Motor neuron (in vitro differentiated cells): ENCODE measurements around the gene PAX2. TPM values are rescaled to one million over a fixed set of nuclear protein-coding genes. Genes with fewer than 3 reads are reported as not detected.

Experiments
- ATAC-seq, 8 experiments: fragments of 200-7000 bp; cut with Tn5 transposase; replicated peaks in 6 of 8; 2 replicates each; pipeline ENCODE4 v1.8.0; 2021; ENCODE audit warnings: mild to moderate bottlenecking in 8 of 8, moderate library complexity in 8 of 8
- H3K27ac ChIP-seq, 2 donors: fragments of 250-450 bp; sonication (Bioruptor Pico); 2 replicates each; pipeline ENCODE4 v1.9.0; 2021; ENCODE audit warnings: antibody characterized with exemption in 2 of 2, mild to moderate bottlenecking in 2 of 2, moderate library complexity in 1 of 2
- H3K4me1 ChIP-seq, 2 donors: fragments of 250-450 bp; sonication (Bioruptor Pico); replicated peaks in 1 of 2; 2 replicates each; pipeline ENCODE4 v1.6.1; 2021; ENCODE audit warnings: antibody characterized with exemption in 2 of 2, mild to moderate bottlenecking in 2 of 2, moderate library complexity in 1 of 2
- H3K4me3 ChIP-seq, 5 donors: fragments of 250-450 bp; sonication (Bioruptor Pico); 2 replicates each; pipeline ENCODE4 v1.9.0; 2021; ENCODE audit warnings: antibody characterized with exemption in 5 of 5, mild to moderate bottlenecking in 5 of 5, moderate library complexity in 4 of 5
- whole genome bisulfite sequencing, 10 experiments: fragments of 450-650 bp; shearing (Covaris generic); methylation state at CpG; one replicate each; pipeline ENCODE4 v1.0.0; 2022; 5-methylcytosine and 5-hydroxymethylcytosine counted together
- in situ Hi-C, 9 experiments: fragments of 400-800 bp; cut with MboI; loops; one replicate each; pipeline ENCODE4 v1.15.0; 2021; ENCODE audit warnings: low sequenced_read_pairs in 9 of 9, low pct_unique_long_range_greater_than_20kb in 2 of 9; ENCODE audit not compliant: unreplicated experiment in 9 of 9
- total RNA-seq, 8 experiments: library from RNA; unstranded; fragments of 300-600 nt; gene quantifications; 2 replicates each; pipeline versions ENCODE4 v1.2.3 to v1.2.4, GENCODE V29; 2022

The PAX2 gene
- total RNA-seq, 8 experiments from 2014 or later = 0.13 to 2.2 (median 0.77) TPM; not detected in 1

DNA sequence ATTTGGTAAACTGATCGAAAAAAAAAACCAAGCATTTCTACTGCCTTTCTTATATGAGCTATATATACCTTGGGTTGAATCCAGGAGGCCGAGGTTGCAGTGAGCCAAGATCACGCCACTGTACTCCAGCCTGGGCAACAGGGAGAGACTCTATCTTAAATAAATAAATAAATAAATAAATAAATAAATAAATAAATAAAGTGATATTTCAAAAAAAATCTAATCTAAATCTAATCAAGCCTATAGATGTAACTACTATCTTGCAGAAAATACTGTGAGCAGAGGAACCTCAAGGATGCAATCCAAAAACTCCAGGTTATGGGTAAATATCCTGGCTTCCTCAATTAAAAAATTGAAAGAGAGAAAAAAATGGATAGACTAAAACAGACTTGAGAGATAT lies 96.1 kb downstream of the PAX2 start:
- Histone ChIP-seq H3K4me3 (no peak overlapping the region), H3K4me1 (no peaks in the 10 kb centered on the region), H3K27ac (no peak overlapping the region)
- 46 to 100% (median 76%) methylated on average over 1 to 3 of the region's 3 CpGs; no CpG with 5 or more reads in 1 of the 10 experiments for WGBS, 10 experiments
- in situ Hi-C loops = loop anchor here in 1 of 9 experiments (25.0 kb wide), 1 partner anchor 279 kb away; no protein-coding TSS in a partner anchor
- no peak for ATAC-seq

- Histone ChIP-seq H3K4me1 (no peaks in the 10 kb centered on the region), H3K27ac (no peak overlapping the region), H3K4me3 (no peak overlapping the region)
- WGBS, 10 experiments = 0 to 41% (median 21%) methylated on average over 1 to 4 of the region's 5 CpGs; no CpG with 5 or more reads in 3 of the 10 experiments
- peak in 6 of 8 experiments; percentile 43 to 97 (median 70) for ATAC-seq
- in situ Hi-C loops = loop anchor here in 1 of 9 experiments (25.0 kb wide), 1 partner anchor 285 kb away; no protein-coding TSS in a partner anchor
Observed at GRCh38 chr10:100847440-100847839, 102.1 kb downstream of the PAX2 start.

- in situ Hi-C loops = loop anchor here in 1 of 9 experiments (25.0 kb wide), 1 partner anchor 286 kb away; no protein-coding TSS in a partner anchor
- WGBS, 10 experiments = 31 to 82% (median 45%) methylated on average over 1 to 2 of the region's 2 CpGs; no CpG with 5 or more reads in 3 of the 10 experiments
Observed at GRCh38 chr10:100848770-100849169, 103.4 kb downstream of the PAX2 start.

GRCh38 chr10:100858261-100858660 lies 112.9 kb downstream of the PAX2 start:
- Histone ChIP-seq H3K4me1 (no peaks in the 10 kb centered on the region), H3K4me3 (no peak overlapping the region), H3K27ac (no peak overlapping the region)
- no peak for ATAC-seq
- in situ Hi-C loops = no loop called here
- 0 to 100% (median 48%) methylated on average over 1 to 4 of the region's 4 CpGs; no CpG with 5 or more reads in 4 of the 10 experiments for WGBS, 10 experiments

More at GRCh38 chr10:100848770-100849169, 103.4 kb downstream of the PAX2 start:
- no peak for ATAC-seq
- Histone ChIP-seq H3K4me3 (no peak overlapping the region), H3K27ac (no peak overlapping the region), H3K4me1 (no peaks in the 10 kb centered on the region)

DNA sequence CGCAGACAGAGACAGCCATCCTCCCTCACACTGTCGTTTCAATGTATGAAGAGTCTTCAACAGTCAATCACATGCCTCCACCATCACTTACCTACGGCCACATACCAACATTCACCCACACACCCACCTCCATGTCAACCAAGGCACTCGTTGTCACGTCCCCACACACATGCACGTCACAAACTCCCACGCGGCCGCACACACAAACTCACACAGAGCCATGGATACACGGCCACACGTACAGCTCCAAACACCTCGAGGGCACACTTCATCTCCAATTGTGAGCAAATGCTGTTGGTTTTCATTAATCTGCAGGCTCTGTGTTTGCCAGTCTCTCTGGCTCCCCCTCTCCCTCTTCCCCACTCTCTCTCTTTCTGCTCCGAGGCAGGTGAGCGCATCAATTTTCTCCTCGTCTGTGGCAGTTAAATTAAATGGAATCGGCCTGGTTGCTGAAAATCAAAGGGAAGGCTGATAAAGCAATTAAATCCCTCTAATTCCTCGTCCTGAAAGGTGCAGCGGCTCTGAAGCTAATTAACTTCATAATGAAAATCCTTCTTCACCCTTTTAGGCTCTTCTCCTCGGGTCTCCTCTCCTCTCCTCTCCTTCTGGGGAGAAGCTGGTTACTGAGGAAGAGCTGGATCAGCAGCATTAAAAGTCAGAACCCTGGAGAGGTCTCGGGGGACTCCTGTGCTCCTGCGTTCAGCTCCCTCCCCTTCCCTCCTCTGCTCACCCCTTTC lies 113.5 kb downstream of the PAX2 start:
- in situ Hi-C loops = no loop called here
- ATAC-seq = peak in 1 of 8 experiments; percentile 29

DNA sequence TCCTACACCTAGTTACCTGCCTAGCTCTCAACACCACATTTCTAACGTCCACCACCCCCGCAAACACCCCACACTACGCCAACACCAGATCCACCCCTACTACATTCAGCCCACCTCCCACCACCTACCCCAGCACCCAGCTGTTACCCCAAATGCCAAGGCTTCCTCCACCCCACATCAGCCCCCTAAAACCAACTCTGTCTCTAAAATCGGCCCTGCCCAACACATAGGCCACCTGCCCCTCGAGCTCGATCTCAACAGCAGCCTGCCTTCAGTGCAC lies 114.0 kb downstream of the PAX2 start:
- Histone ChIP-seq H3K4me1 (peaks cover 0 to 5% of the 10 kb centered on the region in 2 donors), H3K4me3 (no peak overlapping the region), H3K27ac (no peak overlapping the region)
- no peak for ATAC-seq
- in situ Hi-C loops = no loop called here
- WGBS, 10 experiments = 53 to 80% (median 65%) methylated on average over 2 to 4 of the region's 6 CpGs; no CpG with 5 or more reads in 6 of the 10 experiments

More for the DNA sequence above, 113.5 kb downstream of the PAX2 start:
- Histone ChIP-seq H3K4me3 (no peak overlapping the region), H3K27ac (no peak overlapping the region), H3K4me1 (no peaks in the 10 kb centered on the region)
- WGBS, 10 experiments = 31 to 74% (median 50%) methylated on average over 1 to 17 of the region's 21 CpGs; no CpG with 5 or more reads in 1 of the 10 experiments

DNA sequence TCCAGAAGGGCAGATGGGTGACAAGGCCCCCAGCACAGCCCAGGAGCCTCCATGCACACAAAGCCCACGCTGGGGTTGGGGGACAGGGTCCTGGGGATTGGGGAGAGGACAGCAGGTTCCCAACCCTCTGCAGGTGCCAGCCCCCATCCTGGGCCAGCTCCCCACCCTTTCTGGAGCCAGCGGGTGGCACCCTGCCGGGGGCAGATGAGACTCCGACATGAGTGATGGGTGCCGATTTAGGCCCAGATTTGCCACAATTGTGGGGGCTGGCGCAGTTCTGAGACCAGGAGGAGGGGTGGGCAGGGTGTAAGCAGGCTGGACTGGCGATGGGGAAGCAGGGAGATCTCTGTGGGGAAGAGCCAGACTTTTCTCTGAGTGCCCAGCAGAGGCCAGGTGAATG lies 118.1 kb downstream of the PAX2 start:
- Histone ChIP-seq H3K4me1 (peaks cover 6 to 14% of the 10 kb centered on the region in 2 donors), H3K4me3 (no peak overlapping the region), H3K27ac (no peak overlapping the region)
- no peak for ATAC-seq
- no CpG with 5 or more reads among the region's 7 CpGs for WGBS, 10 experiments
- in situ Hi-C loops = no loop called here

DNA sequence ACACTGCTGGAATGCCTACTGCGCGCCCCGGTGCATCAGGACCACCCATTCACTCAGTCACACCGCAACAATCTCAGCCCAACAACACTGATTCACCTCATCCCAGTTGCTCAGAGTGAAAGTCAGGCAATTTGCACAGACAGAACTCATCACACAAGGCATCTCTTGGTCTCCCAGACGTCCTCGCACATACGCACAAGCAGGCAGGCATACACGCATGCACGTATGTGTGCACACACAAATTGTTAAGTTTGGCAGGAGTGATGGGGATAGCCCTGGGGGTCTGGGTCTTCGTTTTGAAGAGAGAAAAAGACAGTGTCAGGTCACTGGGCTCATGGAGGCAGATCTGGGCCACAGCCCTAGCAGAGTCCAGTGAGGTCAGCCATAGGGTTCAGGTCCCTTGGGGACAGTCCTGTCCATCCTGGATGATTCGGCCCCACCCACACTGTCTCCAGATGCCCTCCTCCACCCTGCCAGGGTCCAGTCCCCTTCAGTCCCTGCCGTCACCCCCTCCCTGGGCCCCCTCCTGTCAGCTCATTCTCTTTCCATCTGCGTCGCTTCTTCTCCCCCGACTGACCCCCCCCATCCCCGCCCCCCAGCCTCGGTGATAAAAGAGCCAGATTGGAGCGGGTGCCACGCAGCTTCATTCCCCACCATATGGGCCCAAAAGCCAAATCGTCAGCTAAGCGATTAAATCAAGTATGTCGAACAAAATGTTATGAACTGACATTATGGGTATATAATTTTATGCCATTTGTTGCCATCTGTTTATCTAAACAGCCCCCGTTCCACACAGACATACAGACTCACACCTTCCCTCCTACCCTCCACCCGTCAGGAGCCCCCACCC lies 118.9 kb downstream of the PAX2 start:
- in situ Hi-C loops = no loop called here
- H3K4me3 ChIP-seq = no peak overlapping the region
- peaks cover 10 to 17% of the 10 kb centered on the region in 2 donors for H3K4me1 ChIP-seq
- H3K27ac ChIP-seq = no peak overlapping the region
- ATAC-seq = peak in 2 of 8 experiments; percentile 56 to 62
- 29 to 100% (median 83%) methylated on average over 1 to 5 of the region's 24 CpGs; no CpG with 5 or more reads in 6 of the 10 experiments for WGBS, 10 experiments

DNA sequence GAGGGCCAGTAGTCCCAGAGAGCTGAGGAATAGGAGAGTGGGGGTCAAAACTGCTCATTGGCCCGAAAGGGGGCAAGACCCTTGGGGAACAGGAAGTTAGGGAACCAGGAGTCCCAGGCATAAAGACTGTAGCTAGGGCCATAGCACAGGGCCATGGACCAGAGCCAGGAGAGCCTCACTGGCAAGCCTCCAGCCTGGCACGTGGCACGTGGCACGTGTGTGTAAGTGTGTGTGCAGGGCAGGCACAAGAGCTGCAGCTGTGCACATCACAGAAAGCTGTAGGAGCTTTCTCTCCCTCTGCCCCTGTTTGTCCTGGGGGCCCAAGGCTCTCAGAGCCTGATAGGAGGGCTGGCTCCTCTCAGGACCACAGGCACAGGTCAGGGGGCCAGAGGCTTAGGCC lies 119.6 kb downstream of the PAX2 start:
- 20 to 100% (median 80%) methylated on average over 1 to 3 of the region's 4 CpGs; no CpG with 5 or more reads in 7 of the 10 experiments for WGBS, 10 experiments
- ATAC-seq = no peak
- peaks cover 10 to 17% of the 10 kb centered on the region in 2 donors for H3K4me1 ChIP-seq
- no peak overlapping the region for H3K27ac ChIP-seq
- in situ Hi-C loops = no loop called here
- H3K4me3 ChIP-seq = no peak overlapping the region

DNA sequence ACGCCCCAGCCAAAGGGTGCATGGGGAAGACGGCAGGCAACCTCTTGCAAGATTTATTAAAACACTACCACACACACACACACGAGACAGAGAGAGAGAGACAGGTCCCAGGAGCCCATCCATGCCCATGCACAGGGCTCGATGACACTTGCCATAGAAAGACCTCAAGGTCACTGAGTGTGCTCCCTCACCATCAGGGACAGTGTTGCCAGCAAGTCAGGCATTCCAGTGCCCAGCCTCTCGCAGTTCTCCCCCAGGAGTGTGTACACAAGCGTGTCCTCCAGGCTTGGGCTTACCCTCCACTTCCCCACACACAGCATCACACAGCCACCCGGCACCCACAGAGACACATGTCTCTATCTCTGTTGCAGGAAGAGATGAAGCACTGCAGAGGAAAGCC lies 120.6 kb downstream of the PAX2 start:
- ATAC-seq = peak in 3 of 8 experiments; percentile 2 to 18 (median 12)
- 0 to 100% (median 71%) methylated on average over 1 to 2 of the region's 7 CpGs; no CpG with 5 or more reads in 4 of the 10 experiments for WGBS, 10 experiments
- in situ Hi-C loops = no loop called here
- H3K27ac ChIP-seq = no peak overlapping the region
- H3K4me1 ChIP-seq = peaks cover 10 to 17% of the 10 kb centered on the region in 2 donors
- H3K4me3 ChIP-seq = no peak overlapping the region

DNA sequence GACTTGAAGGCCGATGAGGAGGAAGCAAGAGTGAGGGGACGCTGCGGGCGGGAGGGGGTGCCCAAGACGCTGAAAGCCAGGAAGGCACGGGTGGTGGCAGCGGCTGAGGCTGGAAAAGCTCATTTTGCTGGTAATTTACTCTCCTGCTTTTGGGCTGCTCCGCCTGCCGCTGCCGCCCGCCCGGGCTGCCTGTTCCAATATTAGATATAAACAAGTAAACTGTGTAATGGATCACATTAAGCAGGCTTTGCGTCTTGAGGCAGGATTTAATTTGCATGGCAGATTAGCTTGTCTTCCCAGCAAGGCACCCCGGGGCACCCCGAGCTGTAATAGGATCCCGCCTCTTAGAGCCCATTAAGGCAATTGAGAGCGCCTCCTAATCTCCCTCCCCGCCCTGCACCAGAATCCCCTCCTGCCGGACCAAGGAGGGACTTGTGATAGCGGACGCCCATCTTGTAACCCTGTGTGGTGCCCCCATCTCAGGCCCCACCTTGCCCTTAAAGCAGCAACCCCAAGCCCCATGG lies 121.3 kb downstream of the PAX2 start:
- 0 to 67% (median 14%) methylated on average over 3 to 7 of the region's 21 CpGs; no CpG with 5 or more reads in 7 of the 10 experiments for WGBS, 10 experiments
- Histone ChIP-seq H3K27ac (no peak overlapping the region), H3K4me1 (peaks cover 10 to 17% of the 10 kb centered on the region in 2 donors), H3K4me3 (no peak overlapping the region)
- in situ Hi-C loops = no loop called here
- ATAC-seq = peak in 2 of 8 experiments; percentile 49 to 76

GRCh38 chr10:100867261-100867963 lies 122.0 kb downstream of the PAX2 start:
- Histone ChIP-seq H3K27ac (no peak overlapping the region), H3K4me1 (peaks cover 10 to 17% of the 10 kb centered on the region in 2 donors), H3K4me3 (no peak overlapping the region)
- in situ Hi-C loops = no loop called here
- 20 to 100% (median 74%) methylated on average over 2 to 8 of the region's 8 CpGs; no CpG with 5 or more reads in 1 of the 10 experiments for WGBS, 10 experiments
- no peak for ATAC-seq
